Measurements from ENCODE around the gene ARFGAP2.

DNA sequence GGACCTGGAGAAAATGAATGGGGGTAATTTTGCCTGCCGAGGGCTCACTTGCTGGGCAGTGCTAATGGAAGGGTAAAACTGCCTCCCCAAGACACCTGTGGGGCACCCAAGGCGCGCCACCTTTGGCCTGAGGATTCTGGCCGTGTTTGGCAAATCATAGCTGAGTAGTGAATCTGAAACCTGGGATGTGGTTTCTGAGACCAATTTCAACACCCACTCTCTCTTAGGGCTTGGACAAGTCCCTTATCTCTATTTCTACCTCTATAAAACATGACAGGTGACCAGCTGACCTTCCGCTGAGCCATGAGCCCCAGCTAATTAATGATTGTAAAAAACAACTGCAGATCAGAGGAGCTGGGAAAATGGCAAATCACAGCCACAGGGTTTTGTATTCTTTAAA is 11.0 kb upstream of the ARFGAP2 start:
- TF ChIP-seq CTCF (IDR thresholded peaks at IDR 0.05), result no peak
- no peak for TF ChIP-seq EP300 (IDR thresholded peaks at IDR 0.05)
